ENCODE data around the gene NCAPD3. TPM values are rescaled to one million over a fixed set of nuclear protein-coding genes. Genes with fewer than 3 reads are reported as not detected.

The NCAPD3 gene
- total RNA-seq, 2 donors from 2014 or later, result 42.6 to 45.5 TPM

- H3K36me3 Mint-ChIP-seq (ENCODE audit: low read depth), result peaks cover 70% of the 10 kb centered on the region
- no peak for TF ChIP-seq CTCF (conservative IDR thresholded peaks at IDR 0.05)
- Histone ChIP-seq H3K27me3 (ENCODE audit: control insufficient read depth, insufficient read depth, low read length, poor library complexity, severe bottlenecking) (no peaks in the 10 kb centered on the region), H3K9ac (ENCODE audit: extremely low read depth, low read length, poor library complexity, severe bottlenecking) (no peak overlapping the region), H3K4me1 (ENCODE audit: control insufficient read depth, insufficient read depth, low read length) (no peaks in the 10 kb centered on the region), H3K4me3 (ENCODE audit: low read length) (no peak overlapping the region), H3K9me3 (ENCODE audit: control insufficient read depth, low read length) (no peaks in the 10 kb centered on the region), H3K27ac (ENCODE audit: low read depth, low read length) (no peak overlapping the region), H3K36me3 (ENCODE audit: control insufficient read depth, insufficient read depth, low read length) (peaks cover 77% of the 10 kb centered on the region)
- no peak overlapping the region for H3K4me3 Mint-ChIP-seq
- no peaks in the 10 kb centered on the region for H3K27me3 Mint-ChIP-seq (ENCODE audit: insufficient read depth)
- DNase-seq, result no peak
- no peak overlapping the region for H3K27ac Mint-ChIP-seq
- H3K4me1 Mint-ChIP-seq, result no peaks in the 10 kb centered on the region
- WGBS, 2 experiments (ENCODE audit: insufficient coverage in 1 of 2, insufficient read length in 1 of 2), result 97 to 100% methylated on average over 4 to 9 of the region's 9 CpGs
- no peaks in the 10 kb centered on the region for H3K9me3 Mint-ChIP-seq
Observed at GRCh38 chr11:134152696-134153095, 71.1 kb downstream of the NCAPD3 start.

GRCh38 chr11:134151083-134151747, 72.6 kb downstream of the NCAPD3 start:
- H3K4me1 Mint-ChIP-seq, result no peaks in the 10 kb centered on the region
- H3K4me3 Mint-ChIP-seq, result no peak overlapping the region
- Histone ChIP-seq H3K9ac (ENCODE audit: extremely low read depth, low read length, poor library complexity, severe bottlenecking) (no peak overlapping the region), H3K27me3 (ENCODE audit: control insufficient read depth, insufficient read depth, low read length, poor library complexity, severe bottlenecking) (no peaks in the 10 kb centered on the region), H3K27ac (ENCODE audit: low read depth, low read length) (no peak overlapping the region), H3K4me3 (ENCODE audit: low read length) (no peak overlapping the region), H3K9me3 (ENCODE audit: control insufficient read depth, low read length) (no peaks in the 10 kb centered on the region), H3K36me3 (ENCODE audit: control insufficient read depth, insufficient read depth, low read length) (peaks cover 72% of the 10 kb centered on the region), H3K4me1 (ENCODE audit: control insufficient read depth, insufficient read depth, low read length) (no peaks in the 10 kb centered on the region)
- no peak for TF ChIP-seq CTCF (conservative IDR thresholded peaks at IDR 0.05)
- WGBS, 2 experiments (ENCODE audit: insufficient coverage in 1 of 2, insufficient read length in 1 of 2), result 94 to 95% methylated on average over 8 to 9 of the region's 10 CpGs
- H3K27me3 Mint-ChIP-seq (ENCODE audit: insufficient read depth), result no peaks in the 10 kb centered on the region
- peaks cover 70% of the 10 kb centered on the region for H3K36me3 Mint-ChIP-seq (ENCODE audit: low read depth)
- DNase-seq, result no peak
- H3K27ac Mint-ChIP-seq, result no peak overlapping the region
- no peaks in the 10 kb centered on the region for H3K9me3 Mint-ChIP-seq

GRCh38 chr11:134150195-134150903, 73.4 kb downstream of the NCAPD3 start:
- H3K9me3 Mint-ChIP-seq, result no peaks in the 10 kb centered on the region
- Histone ChIP-seq H3K4me1 (ENCODE audit: control insufficient read depth, insufficient read depth, low read length) (no peaks in the 10 kb centered on the region), H3K9ac (ENCODE audit: extremely low read depth, low read length, poor library complexity, severe bottlenecking) (no peak overlapping the region), H3K36me3 (ENCODE audit: control insufficient read depth, insufficient read depth, low read length) (peaks cover 72% of the 10 kb centered on the region), H3K9me3 (ENCODE audit: control insufficient read depth, low read length) (no peaks in the 10 kb centered on the region), H3K27ac (ENCODE audit: low read depth, low read length) (no peak overlapping the region), H3K27me3 (ENCODE audit: control insufficient read depth, insufficient read depth, low read length, poor library complexity, severe bottlenecking) (no peaks in the 10 kb centered on the region), H3K4me3 (ENCODE audit: low read length) (no peak overlapping the region)
- no peak overlapping the region for H3K27ac Mint-ChIP-seq
- peaks cover 71% of the 10 kb centered on the region for H3K36me3 Mint-ChIP-seq (ENCODE audit: low read depth)
- H3K4me3 Mint-ChIP-seq, result no peak overlapping the region
- 93 to 95% methylated on average over 8 to 12 of the region's 12 CpGs for WGBS, 2 experiments (ENCODE audit: insufficient coverage in 1 of 2, insufficient read length in 1 of 2)
- no peaks in the 10 kb centered on the region for H3K4me1 Mint-ChIP-seq
- no peaks in the 10 kb centered on the region for H3K27me3 Mint-ChIP-seq (ENCODE audit: insufficient read depth)
- no peak for DNase-seq
- no peak for TF ChIP-seq CTCF (conservative IDR thresholded peaks at IDR 0.05)
